ENCODE data around the gene VPS13D.

The VPS13D gene

DNA sequence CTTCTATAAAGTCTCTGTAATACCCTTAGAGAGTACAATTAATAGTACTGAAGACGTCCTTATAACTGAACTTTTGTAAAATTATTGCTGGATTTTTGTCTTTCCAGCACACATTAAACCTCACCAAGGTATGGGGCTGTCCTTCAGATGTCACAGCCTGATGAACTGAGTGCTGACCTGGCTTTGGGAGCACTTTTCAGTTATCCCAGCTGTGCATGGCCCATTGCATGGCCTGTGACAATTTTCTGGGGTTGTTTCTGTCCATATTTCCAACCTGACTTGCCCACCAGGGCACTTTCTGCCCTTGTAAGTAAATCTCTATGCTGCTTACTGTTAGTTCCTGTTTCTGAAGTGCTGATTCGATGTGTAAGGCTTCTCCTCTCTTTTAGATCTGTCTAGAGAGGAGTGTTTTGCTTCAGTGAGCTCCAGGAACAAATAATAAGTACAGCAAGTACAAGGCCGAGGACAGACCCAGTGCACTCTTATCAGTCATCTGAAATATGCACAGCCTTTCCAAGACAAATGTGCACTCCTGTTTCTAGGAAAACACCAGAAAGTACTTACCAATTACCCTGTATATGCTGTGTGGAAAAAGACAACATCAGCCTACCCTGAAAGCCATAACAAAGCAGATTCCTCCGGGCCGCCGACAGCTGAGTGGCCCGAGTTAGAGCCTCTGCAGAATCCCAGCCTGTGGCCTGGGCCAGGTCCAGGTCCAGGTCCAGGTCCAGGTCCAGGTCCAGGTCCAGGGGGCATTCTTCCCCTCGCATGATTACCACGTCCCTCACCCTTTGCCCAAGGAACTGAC lies 266.5 kb downstream of the VPS13D start:
- TF ChIP-seq CTCF (IDR thresholded peaks at IDR 0.05; ENCODE audit: borderline replicate concordance, control extremely low read depth, extremely low read depth, insufficient read depth, missing control alignments) = no peak
- in situ Hi-C loops (cut with MboI; ENCODE audit: low sequenced_read_pairs, unreplicated experiment) = no loop called here
- DNase-seq (ENCODE audit: low spot score) = no peak

DNA sequence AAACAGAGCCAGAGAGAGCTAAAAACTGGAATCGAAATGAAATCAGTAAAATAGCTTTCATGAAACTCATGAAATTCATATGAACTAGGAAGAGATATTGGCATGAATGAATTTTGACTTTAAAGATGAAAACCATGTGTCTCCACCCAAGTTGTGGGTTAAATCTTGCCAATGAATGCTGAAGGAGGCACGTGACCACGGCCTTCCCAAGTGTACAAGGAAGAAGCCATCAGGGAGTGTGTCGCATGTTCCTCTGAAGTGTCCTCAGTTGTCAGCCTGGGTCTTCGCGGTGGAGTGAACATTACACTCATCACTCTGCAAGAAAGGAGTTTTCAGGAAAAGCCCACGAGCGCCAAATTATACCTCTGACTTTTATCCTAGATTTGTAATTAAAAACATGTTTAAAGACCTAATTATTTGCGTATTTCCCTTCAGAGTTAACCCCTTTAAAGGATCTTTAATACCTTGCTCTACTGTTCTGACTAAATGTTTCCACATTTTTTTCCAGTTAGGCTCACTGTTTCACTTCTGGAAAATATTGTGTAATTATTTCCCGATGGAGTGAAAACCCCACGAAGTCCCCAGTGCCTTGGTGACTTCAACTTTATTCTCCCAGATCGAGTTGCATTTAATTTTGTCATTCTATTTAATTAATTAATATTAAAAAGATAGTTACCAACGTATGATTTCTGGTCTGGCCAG lies 269.9 kb downstream of the VPS13D start:
- no peak for TF ChIP-seq CTCF (IDR thresholded peaks at IDR 0.05; ENCODE audit: borderline replicate concordance, control extremely low read depth, extremely low read depth, insufficient read depth, missing control alignments)
- DNase-seq (ENCODE audit: low spot score) = no peak
- in situ Hi-C loops (cut with MboI; ENCODE audit: low sequenced_read_pairs, unreplicated experiment) = no loop called here

DNA sequence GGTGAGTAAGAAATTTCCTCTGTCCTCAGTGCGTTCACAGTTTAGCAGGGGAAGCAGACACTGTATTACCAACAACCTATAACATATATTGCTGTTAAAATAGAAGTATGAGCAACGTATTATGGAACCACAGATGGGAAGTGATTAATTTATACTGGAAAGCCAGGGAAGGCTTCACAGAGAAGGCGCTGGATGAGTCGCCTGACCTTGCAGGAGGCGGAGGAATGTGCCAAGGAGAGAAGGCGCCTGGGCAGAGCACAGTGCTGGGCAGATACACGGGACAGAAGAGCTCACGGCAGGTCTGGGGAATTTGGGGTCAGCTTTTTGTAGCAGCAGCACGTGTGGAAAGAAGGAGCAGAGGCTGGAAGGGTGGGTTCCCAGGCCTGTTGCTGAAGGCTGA lies 271.8 kb downstream of the VPS13D start:
- no peak for DNase-seq (ENCODE audit: low spot score)
- in situ Hi-C loops (cut with MboI; ENCODE audit: low sequenced_read_pairs, unreplicated experiment) = no loop called here
- no peak for TF ChIP-seq CTCF (IDR thresholded peaks at IDR 0.05; ENCODE audit: borderline replicate concordance, control extremely low read depth, extremely low read depth, insufficient read depth, missing control alignments)

DNA sequence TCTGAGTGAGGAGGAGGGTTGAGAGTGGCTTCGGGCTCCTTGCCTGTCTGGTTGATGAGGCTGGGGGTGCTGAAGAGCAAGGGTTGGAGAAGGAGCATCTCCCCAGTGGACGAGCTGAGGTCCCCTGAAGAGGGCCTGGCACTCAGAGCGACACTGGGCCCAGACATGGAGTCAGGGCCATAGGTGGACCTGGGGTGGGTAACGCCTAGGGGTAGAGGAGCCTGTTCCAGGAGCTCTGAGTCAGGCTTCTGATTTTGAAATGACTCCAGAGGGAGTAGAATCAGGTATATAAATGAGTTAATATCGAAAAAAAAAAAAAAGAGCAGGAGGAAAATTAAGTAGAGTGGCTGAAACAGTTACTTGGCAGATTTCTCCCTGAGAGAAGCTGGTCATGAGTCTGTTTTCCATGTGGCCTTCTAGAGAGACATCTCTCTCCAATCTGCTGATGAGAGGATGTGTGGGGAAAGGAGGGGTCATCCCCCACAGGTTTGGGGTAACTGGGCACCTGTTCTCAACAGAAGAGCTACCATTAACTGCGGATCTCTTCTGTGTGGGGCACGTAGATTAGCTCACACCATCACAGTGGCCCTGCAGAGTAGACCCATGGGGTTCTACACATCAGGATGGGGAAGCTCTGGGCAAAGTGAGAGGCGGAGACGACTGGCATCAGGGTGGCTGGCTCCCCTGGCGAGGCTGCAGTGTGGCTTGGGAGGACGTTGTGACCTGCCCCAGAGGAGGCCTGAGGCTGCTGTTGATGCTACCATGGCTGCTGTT lies 272.7 kb downstream of the VPS13D start:
- no peak for TF ChIP-seq CTCF (IDR thresholded peaks at IDR 0.05; ENCODE audit: borderline replicate concordance, control extremely low read depth, extremely low read depth, insufficient read depth, missing control alignments)
- in situ Hi-C loops (cut with MboI; ENCODE audit: low sequenced_read_pairs, unreplicated experiment) = no loop called here
- no peak for DNase-seq (ENCODE audit: low spot score)

DNA sequence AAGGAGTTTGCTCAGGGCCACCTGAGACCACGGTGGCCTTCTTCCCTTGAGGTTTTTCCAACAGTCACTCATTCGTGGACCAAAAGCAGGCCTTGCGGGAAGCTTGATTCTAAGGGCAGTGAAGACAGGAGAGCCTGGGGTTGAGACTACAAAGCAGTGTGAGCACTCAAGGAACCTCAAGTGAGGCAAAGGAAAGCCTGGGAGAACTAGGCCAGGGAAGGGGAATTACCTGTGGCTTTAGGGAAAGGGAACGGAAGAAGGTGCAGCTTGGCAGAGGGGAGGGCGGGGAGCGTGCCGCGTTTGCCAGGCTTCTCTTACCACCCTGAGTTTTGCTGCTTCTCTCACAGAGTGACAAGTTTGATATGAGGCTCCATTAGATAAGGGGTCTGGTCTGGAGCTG lies 273.9 kb downstream of the VPS13D start:
- no peak for DNase-seq (ENCODE audit: low spot score)
- in situ Hi-C loops (cut with MboI; ENCODE audit: low sequenced_read_pairs, unreplicated experiment) = no loop called here
- no peak for TF ChIP-seq CTCF (IDR thresholded peaks at IDR 0.05; ENCODE audit: borderline replicate concordance, control extremely low read depth, extremely low read depth, insufficient read depth, missing control alignments)

DNA sequence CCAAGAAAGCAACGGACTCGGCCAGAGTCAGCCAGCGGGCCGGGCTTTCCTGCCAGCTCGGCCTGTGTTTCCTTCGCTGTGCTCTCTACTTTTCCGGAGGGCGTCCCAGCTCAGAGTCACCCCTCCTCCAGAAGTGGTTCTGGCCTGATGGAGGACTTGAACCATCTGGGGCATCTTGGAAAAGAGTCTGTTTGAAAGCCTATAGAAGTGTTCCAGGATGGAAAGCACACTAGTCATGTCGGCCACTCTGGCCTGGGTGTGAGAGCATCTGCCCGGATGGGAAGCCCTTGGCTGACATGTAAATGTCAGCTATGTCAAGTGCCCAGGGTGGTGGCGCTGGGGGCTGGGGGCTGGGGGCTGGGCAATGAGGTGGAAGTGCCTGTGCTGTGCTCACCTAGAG lies 274.8 kb downstream of the VPS13D start:
- TF ChIP-seq CTCF (IDR thresholded peaks at IDR 0.05; ENCODE audit: borderline replicate concordance, control extremely low read depth, extremely low read depth, insufficient read depth, missing control alignments) = no peak
- in situ Hi-C loops (cut with MboI; ENCODE audit: low sequenced_read_pairs, unreplicated experiment) = no loop called here
- no peak for DNase-seq (ENCODE audit: low spot score)

Measured in GM13976 (cell line).